HG03135 (cell line): ENCODE data around the gene CDH26.

Source experiments
- ATAC-seq: cut with Tn5 transposase; IDR thresholded peaks from one replicate; pipeline ENCODE4 v1.9.1; 2021; ENCODE audit warnings: mild to moderate bottlenecking, moderate library complexity; ENCODE audit not compliant: unreplicated experiment

Gene CDH26

DNA sequence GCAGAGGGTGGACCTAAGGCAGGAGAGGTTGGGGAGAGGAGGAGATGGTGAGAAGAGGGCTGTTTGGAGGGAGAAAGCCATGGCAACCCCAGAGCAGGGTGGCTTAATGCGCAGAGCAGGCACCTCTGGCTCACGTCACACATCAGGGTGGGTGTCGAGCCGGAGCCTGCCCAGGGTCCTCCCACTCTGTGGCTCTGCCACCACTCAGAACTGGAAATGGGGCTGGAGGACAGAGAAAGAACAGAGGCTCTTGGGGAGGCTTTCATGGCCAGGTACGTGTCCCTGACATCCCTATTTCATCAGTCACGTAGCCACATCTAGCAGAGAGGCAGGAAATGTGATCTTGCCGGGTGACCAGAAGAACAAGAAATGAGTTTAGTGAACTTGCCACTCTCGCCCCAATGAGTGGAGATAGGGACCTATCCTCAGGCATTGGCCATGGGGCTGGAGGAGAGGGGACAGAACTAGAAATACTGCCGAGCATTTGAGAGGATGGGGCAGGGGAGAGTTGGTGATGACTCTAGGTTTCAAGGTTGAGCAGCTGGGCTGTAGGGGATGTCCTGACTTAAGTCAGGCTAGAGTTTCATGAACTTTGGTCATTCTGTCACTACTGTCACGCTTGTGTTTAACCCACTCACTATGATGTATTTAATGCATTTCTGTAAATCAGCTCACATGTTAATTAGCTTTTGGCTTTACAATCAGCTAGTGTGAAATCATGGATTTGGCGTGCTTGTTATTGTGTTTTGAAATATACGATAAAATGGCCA lies 52.7 kb downstream of the CDH26 start:
- no peak for ATAC-seq

DNA sequence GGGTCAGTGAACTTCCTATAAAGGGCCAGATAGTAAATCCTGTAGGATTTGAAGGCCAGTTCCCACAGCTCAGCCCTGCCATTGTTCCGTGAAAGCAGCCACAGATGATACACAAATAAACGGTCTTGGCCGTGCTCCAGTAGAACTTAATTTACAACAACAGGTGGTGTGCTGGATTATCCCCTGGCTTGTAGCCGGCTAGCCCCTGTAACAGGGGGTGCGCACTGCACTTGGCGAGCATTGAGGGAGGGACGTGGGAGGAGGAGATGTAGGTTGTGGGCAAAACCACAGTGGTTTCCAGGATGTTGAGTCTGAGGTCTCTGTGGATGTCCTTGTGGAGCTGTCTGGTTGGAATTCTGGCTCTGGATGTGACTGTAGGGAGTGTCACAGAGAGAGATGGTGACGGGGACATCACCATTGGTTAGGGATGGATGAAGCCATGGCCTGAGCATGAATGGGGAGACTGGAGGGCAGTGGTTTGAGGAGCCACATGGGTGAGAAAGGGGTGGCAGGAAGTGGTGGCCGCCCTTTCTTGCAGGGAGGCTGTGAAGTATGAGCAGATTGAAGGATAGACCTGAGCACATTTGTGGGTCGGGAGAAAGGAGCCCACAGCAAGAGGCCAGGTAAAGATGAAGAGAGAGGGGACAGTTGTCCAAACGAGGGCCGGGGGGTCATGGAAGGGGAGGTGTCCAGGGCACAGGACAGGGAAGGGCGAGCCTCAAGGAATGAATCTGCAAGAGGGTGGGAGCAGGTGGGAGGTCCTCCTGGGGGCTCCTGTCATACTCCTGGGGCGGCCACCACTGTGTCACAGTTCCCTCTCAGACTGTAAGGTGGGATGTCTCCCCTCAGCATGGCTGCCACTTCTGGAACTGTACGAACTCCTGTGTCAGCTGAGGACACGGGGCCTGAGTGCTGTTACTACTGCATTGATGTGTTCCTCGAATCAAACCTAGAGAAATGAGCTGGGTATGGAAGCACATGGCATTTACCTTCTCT lies 53.6 kb downstream of the CDH26 start:
- ATAC-seq = no peak

DNA sequence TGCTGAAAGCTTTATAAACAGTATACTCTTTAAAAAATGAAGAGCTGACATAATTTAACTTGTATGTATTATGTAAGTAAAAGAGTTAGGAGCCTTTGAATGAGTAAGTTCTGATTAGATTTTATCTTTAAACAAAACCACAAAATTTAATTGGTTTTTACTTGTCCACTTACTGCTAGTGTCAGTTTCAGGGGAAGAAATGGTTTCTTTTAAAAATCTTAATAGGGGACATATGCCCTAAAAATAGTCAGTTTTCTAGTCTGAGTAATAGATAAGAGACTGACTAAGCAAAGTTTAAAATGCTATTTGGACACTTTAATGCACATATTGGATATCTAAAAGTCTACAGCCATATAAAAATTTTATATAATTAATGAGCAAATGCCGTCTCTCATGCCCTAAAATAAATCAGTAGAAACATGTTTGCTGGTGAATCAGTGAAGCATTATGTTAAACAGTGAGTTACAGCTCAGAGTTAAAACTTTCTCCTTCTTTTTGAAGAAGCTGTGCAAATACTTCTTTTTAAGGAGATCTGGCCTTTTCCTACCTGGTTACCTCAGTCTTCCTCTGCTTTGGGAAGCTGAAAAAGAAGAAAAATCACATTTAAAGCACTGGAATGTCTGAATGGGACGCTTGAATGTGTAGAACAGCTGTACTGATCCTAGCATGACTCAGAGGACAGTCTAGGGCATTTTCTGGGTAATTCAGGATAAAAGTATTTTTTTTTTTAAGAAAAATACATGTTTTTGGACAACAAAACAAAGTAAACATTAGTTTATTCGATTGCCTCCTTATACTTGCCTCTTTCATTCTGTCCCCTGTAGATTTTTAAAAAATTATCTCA lies 55.3 kb downstream of the CDH26 start:
- no peak for ATAC-seq

DNA sequence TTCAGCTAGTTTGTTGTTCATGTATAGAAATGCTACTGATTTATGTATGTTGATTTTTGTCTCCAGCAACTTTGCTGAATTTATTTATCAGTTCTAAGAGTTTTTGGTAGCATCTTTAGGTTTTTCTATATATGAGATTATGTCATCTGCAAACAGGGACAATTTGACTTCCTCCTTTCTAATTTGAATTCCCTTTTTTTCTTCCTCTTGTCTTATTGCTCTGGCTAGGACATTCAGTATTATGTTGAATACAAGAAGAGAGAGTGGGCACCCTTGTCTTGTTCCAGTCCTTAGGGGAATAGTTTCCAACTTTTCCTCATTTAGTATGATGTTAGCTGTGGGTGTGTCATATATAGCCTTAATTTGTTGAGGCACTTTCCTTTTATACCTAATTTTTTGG lies 58.2 kb downstream of the CDH26 start:
- no peak for ATAC-seq

DNA sequence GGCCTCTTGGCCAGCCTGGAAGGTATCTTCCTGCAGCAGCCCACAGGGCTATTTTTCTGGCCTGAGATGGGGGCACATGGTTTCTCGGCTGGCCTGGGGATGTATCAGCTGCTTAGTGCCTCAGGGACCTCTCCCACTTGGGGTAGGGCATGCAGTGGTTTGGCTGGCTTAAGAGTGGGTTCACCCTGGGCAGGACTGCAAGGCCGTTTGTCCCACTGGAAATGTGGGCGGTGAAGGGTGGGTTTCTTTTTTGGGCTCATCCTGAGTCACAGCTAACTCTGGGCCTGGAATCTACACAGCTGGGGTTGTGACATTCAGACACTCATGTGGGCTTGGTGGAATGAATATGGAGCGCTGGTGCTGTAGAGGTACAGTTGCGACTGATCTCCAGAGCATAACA lies 62.0 kb downstream of the CDH26 start:
- ATAC-seq = no peak

DNA sequence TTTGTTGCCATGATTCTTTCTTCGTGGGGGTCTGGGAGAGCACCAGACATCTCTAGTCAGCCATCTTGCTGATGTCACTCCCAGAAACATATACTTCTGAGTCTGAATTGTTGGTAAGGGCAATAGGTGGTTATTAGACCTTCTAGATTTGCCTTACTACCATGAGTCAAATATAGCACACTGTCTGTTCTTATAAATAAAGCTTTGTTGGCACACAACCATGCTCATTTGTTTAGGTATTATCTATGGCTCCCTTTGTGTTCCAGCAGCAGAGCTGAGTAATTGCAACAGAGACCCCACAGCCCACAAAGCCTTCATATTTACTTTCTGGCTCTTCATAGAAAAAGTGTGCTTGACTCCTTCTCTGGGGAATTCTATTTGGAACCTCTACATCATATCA lies 62.9 kb downstream of the CDH26 start:
- ATAC-seq = no peak

DNA sequence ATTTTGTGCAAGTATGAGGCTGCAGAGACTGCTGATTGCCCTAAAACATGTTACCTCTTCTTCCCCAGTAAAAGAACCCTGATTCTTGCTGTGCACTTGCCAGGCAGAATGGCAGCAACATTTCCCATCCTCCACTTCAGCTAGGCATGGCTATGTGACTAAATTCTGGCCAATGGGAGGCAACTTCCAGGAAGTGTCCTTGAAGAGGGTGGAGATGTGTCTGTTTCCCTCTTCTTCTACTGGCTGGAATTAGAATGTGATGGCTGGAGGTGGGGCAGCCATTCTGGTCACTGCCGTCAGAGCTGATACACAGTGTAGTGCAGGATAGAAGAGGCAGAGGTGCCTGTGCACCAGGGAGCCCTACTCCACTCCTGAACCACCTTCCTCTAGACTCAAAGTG lies 64.6 kb downstream of the CDH26 start:
- ATAC-seq = no peak

DNA sequence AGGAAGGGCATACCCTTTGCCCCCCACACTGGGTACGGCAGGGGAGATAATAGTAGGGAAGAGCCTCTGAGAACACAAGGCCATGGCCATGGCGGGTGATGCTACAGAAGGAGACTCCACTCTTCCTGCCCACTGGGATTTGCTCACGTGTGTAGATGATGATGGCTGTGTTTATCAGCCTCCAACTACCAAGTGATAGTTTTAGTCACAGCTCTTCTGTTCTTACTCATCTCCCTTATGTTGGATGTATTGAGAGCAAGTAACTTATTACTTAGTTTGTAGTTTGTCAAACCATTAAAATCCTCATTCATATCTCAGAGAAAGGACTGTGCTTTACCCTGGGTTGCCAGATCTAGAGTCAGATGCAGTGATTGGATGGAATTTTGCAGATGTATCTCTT lies 66.0 kb downstream of the CDH26 start:
- ATAC-seq = no peak

DNA sequence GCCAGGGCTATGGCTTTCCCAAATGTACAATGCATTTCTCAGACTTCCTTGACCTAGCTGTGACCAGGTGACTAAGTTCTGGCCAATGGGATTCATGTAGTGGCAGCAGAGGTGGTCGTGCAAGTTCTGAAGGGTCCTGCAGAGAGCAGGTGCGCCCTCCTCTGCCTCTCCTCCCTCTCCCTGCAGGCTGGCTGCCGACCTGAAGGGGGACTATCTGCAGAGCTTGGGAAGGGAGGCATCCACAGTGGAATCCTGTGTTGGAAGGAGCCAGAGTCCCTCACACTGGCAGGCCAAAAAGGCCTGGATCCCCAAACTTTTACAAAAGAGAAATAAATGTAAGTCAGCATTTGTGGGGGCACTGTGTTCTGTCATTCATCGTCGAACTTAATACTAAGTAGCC lies 66.6 kb downstream of the CDH26 start:
- ATAC-seq = no peak

DNA sequence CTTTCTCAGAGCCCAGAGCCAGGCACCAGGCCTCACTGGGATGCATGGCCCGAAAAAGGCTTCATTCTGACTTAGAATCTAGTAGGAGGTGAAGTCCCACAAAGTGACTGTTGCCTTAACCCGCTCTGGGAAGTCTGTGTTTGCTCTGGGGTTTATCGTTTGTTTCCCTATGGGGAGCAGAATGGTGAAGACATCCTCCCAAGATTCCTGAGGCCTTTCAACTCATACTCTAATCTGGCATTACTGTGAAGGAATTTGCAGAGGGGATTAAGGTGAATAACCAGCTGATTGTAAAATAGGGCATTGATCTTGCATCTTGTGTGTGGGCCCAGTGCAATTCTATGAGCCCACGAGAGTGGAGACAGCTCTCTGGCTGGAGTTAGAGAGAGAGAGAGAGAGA lies 67.8 kb downstream of the CDH26 start:
- no peak for ATAC-seq

DNA sequence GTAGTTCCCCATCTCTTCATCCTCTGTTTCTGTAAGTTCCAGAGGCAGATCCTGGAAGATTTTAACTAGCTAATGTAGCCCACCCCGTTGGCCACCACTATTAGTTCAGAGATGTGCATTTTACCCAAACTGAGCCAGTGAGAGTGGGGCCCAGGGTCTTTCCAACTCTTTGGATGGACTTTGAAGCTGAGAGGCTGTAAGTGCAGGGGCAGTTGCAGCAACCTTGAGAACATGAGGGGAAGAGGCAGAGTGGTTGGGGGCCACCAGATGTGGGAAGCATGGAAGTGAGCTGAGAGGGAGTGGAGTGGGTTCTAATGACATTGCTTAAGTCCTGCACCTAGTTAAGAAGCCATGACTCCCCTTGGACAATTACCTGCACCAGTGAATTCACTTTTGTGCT lies 72.2 kb downstream of the CDH26 start:
- ATAC-seq = no peak

DNA sequence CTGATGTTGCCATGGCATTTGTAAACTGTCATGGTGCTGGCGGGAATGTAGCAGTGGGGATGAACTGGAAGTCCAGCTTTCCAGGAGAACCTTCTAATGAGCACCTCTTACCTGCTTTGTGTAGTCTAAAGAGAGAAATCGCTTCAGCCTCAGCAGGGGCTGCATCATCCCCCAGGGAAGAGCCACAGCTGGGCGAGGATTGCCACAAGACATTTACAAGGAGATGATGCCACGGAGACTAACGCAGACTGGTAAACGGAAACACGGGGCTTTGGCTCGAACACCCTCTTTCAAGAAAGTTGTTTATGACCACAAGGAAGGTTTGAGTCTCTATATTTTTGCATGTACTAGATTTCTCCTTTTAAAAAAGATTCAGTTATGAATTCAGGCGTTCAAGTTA lies 72.9 kb downstream of the CDH26 start:
- ATAC-seq = no peak

DNA sequence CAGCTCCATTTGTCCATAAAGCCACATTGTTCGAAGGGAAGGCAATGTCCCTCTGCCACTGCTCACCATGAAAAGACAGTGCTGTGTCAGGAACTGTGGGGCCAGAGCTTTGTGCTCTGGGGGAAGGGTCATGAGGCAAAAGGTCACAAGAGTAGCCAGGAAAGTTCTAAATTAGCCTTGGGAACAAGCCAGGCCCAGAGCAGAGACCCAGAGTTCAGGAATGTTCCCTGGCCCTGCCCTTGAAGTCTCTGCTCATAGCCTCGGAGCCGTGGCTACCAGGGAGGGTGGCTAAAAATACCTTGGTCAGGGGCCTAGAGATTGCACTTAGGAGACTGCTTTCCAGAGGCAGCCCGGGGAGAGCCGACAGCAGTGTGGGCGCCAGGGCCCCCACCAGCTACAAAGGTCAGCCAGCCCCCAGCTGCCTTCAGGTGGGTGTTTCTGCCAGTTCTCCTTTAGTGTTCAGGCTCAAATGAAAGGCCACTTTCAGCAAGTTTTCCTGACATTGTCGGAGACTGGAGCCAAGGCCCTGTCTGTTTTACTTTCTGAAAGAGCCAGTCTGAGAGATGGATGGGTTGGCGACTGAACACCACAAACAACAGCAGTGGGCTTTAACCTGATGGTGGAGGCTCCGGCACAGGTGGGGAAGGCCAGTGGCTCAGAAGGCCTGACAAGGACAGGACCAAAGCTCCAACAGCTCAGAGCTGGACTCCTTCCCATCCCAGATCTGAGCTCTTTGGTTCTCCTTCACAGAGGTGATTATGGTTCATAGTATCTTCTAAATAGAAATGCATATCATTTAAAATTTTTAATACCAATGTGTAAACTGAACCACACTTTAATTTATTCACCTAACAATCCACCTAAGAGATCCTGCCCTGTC lies 76.2 kb downstream of the CDH26 start:
- no peak for ATAC-seq

DNA sequence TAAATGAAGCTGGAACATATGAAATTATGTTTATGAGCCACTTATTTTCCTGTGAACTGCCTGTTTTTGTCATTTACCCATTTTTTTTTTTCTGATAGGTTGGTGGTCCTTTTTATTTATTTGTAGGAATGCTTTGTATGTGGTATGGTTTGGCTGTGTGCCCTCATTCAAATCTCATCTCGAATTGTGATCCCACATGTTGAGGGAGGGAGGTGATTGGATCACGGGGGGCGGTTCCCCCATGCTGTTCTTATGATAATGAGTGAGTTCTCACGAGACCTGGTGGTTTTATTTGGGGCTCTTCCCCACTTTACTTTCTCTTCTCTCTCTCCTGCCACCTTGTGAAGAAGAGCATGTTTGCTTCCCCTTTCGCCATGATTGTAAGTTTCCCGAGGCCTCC lies 77.3 kb downstream of the CDH26 start:
- no peak for ATAC-seq

DNA sequence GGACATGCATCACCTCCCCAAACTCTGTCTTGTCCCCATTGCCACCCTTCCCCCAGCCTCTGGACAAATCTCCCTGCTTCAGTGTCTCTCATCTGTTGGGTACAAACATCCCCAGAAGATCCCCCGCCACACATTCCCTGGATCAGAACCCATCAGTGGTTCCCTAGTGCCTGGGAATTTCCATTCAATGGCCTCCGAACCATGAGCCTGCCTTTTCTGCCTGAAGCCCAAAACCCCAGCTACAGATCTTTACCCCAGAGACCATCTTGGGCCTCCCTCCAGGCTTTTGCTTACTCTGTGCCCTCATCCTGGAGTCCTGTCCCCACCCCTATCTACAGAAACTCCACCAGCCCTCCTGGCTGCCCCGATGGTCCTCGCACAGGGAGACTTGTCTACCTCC lies 78.1 kb downstream of the CDH26 start:
- ATAC-seq = no peak

DNA sequence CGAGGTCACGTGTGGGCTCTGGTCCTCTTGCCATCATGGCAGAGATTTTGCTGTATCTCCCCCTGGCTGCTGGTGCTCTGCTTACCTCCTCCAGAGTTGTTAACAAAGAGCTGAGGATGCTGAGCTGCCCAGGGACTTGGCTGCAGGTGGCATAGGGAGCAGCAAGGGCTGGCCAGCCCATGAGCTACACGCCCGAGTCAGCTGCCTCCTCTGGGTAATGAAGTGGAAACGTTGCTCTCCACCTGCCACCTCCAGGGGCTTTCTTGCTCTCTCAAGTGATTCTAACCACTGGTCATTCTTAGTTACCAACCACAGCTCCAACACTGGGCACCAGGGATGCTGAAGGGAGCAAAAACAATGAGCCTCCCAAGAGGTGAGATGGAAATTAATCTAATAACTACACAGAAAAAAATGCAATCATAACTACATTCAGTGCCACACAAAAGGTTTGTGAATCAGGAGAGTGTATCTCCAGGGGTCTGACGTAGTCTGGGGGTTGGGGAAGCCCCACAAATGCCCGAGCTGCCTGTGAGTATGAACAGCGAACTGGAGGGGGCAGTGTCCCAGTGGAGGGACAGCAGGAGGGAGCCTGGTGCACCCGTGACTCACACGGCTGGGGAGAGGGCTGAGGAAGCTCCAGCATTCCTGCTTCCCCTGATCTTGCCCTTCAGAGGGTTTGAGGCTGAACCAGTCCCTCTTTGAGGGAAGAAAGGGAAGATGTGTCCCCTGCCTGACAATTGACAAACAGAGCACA lies 78.7 kb downstream of the CDH26 start:
- no peak for ATAC-seq

DNA sequence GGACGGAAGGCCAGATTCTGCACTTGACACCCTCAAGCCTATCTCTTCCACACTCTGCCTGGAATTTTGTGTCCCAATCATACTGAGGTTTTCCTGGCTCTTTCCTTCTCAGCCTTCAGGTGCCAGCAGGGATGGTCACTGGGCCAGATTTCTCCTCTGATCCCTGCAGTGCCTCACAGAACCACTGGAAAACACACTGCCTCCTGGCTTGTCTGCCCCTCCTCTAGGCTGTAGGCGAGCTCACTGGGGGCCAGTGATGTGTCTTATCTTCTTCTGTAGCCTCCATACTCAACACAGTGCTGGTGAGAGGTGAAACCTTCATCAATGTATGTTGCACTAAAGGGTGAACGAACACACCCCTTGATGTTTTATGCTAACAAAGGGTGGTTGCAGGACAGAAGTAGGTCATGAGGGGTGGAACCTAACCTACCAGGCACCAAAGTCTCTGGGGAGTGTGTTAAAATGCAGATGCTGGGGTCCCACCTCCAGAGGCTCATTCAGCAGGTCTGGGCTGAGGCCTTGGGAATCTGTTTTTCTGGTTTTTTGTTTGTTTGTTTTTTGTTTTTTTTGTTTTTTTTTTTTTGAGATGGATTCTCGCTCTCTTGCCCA lies 80.3 kb downstream of the CDH26 start:
- ATAC-seq = no peak

DNA sequence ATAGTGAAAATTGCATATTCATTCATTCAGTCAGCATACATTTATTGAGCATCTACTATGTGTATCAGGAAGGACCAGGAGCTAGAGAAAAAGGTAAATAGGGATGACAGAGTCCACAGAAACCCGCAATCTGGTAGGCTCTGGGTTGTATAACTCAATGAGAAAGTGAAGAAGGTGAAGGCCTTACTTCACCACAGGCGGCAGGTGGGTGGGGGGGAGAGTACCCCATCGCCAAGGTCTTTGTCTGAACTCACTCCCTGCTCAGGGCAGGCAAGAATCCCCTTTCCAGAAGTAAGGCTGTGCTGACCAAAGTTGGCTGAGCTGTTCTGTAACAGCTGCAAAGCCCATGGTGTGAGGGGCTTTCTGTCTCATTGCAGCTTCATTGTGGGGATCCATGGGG lies 81.3 kb downstream of the CDH26 start:
- ATAC-seq = no peak
